ENCODE measurements around the gene PHLDA3.
A peak's percentile ranks its signal among the peaks of the same experiment; 100 is the strongest.

The PHLDA3 gene

GRCh38 chr1:201510734-201511133, 41.7 kb upstream of the PHLDA3 start:
- H3K36me3 ChIP-seq (ENCODE audit: control insufficient read depth, insufficient read depth, low read length), result peaks cover 2% of the 10 kb centered on the region
- no peak overlapping the region for H3K4me3 ChIP-seq (replicated peaks; ENCODE audit: low read depth, low read length)
- H3K27me3 ChIP-seq (replicated peaks; ENCODE audit: control insufficient read depth, insufficient read depth, low read length), result no peaks in the 10 kb centered on the region
- DNase-seq (ENCODE audit: extremely low read depth, insufficient read length), result no peak
- TF ChIP-seq CTCF (IDR thresholded peaks at IDR 0.05; ENCODE audit: insufficient read depth, low read length, poor library complexity, severe bottlenecking), result no peak

DNA sequence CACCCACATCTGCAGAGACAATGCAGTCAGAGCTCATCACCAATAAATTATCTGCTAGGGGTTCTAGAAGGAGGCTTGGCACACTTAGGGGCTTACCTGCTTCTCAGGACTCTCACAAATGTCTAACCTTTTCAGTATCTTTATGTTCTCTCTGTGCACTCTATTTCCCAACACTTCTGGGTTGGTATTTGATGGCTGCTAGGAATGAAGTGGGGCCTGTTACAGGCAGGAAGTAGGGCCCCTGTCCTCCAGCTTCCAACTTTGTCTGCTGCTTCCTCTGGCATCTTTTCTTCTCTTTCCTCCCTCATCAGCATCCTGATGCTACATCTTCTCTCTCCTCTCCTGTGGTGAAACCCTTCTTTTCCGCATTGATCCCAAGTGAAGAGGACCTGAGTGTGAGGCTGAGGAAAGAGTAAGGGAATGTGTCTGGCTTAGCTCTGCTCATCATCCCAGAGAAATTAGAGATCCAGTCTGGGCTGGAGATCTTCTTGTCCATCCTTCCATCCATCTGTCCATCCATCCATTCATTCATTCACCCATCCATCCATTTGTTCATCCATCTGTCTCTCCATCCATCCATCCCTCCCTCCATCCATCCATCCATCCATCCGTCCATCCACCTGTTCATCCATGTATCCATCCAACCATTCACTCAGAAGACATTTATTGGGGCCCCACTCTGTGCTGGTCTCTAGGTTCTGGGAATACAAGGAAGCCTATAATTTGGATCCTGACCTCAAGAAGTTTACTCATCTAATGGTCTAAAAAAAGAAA, 40.8 kb upstream of the PHLDA3 start:
- Histone ChIP-seq H3K36me3 (ENCODE audit: control insufficient read depth, insufficient read depth, low read length) (no peaks in the 10 kb centered on the region; the same call in 1 of the 2 replicates), H3K4me3 (replicated peaks; ENCODE audit: low read depth, low read length) (no peak overlapping the region), H3K27me3 (replicated peaks; ENCODE audit: control insufficient read depth, insufficient read depth, low read length) (no peaks in the 10 kb centered on the region)
- DNase-seq (ENCODE audit: extremely low read depth, insufficient read length), result no peak
- no peak for TF ChIP-seq CTCF (IDR thresholded peaks at IDR 0.05; ENCODE audit: insufficient read depth, low read length, poor library complexity, severe bottlenecking)

DNA sequence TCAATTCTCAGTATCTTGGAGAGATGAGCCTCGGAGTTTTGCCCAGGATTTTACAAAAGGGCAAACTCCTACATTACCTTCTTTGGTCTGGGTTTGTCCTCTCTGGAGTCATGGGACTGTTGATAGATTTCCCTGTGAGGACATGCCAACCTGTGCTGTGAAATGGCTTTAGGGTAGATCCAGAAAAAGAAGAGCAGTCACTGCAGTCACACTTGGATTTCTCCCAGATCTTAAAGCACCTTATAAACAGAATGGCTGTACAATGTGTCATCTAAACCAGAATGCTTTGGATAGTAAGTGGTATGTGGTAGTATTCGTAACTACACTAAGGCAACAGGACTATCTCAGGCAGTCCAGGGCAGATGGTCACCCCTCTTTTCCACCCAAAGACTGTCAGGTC, 39.8 kb upstream of the PHLDA3 start:
- no peaks in the 10 kb centered on the region for H3K36me3 ChIP-seq (ENCODE audit: control insufficient read depth, insufficient read depth, low read length)
- no peak overlapping the region for H3K4me3 ChIP-seq (replicated peaks; ENCODE audit: low read depth, low read length)
- TF ChIP-seq CTCF (IDR thresholded peaks at IDR 0.05; ENCODE audit: insufficient read depth, low read length, poor library complexity, severe bottlenecking), result no peak
- H3K27me3 ChIP-seq (replicated peaks; ENCODE audit: control insufficient read depth, insufficient read depth, low read length), result no peaks in the 10 kb centered on the region
- DNase-seq (ENCODE audit: extremely low read depth, insufficient read length), result no peak

- no peaks in the 10 kb centered on the region for H3K27me3 ChIP-seq (replicated peaks; ENCODE audit: control insufficient read depth, insufficient read depth, low read length)
- peak overlapping the region; percentile 84 for H3K4me3 ChIP-seq (replicated peaks; ENCODE audit: low read depth, low read length)
- peaks cover 3% of the 10 kb centered on the region; the same call in 1 of the 2 replicates for H3K36me3 ChIP-seq (ENCODE audit: control insufficient read depth, insufficient read depth, low read length)
- no peak for TF ChIP-seq CTCF (IDR thresholded peaks at IDR 0.05; ENCODE audit: insufficient read depth, low read length, poor library complexity, severe bottlenecking)
- DNase-seq (ENCODE audit: extremely low read depth, insufficient read length), result no peak
Measured at GRCh38 chr1:201507360-201507675, 38.3 kb upstream of the PHLDA3 start.

GRCh38 chr1:201506557-201507359, 37.8 kb upstream of the PHLDA3 start, which contains the start of gene CSRP1:
Gene CSRP1, minus strand, starts transcription at chr1:201507123. Its CDS starts 10,820 bp downstream, at chr1:201496303.
- DNase-seq (ENCODE audit: extremely low read depth, insufficient read length), result peak; percentile 89
- no peak for TF ChIP-seq CTCF (IDR thresholded peaks at IDR 0.05; ENCODE audit: insufficient read depth, low read length, poor library complexity, severe bottlenecking)
- peak within 1 kb of the TSS; percentile 84 for H3K4me3 ChIP-seq (replicated peaks; ENCODE audit: low read depth, low read length)
- no peaks in the 10 kb centered on the region for H3K27me3 ChIP-seq (replicated peaks; ENCODE audit: control insufficient read depth, insufficient read depth, low read length)
- peaks cover 3% of the 10 kb centered on the region; the same call in 1 of the 2 replicates for H3K36me3 ChIP-seq (ENCODE audit: control insufficient read depth, insufficient read depth, low read length)

Data from GM06990 (cell line).